ENCODE results near the gene PEAK1.

The PEAK1 gene

GRCh38 chr15:77144026-77144425 lies 275.9 kb downstream of the PEAK1 start:
- H3K9ac ChIP-seq = no peak overlapping the region
- no peak for TF ChIP-seq CTCF (conservative IDR thresholded peaks at IDR 0.05; ENCODE audit: low read depth, low read length)

GRCh38 chr15:77143616-77144015 lies 276.3 kb downstream of the PEAK1 start:
- no peak overlapping the region for H3K27ac ChIP-seq
- H3K27me3 ChIP-seq (ENCODE audit: insufficient read depth, low read depth) = no peaks in the 10 kb centered on the region
- H3K4me1 ChIP-seq (ENCODE audit: low read depth, poor library complexity, severe bottlenecking) = no peaks in the 10 kb centered on the region
- H3K4me3 ChIP-seq (IDR thresholded peaks at IDR 0.05; ENCODE audit: insufficient read depth, low read depth, low read length) = no peak overlapping the region
- TF ChIP-seq CTCF (conservative IDR thresholded peaks at IDR 0.05; ENCODE audit: low read depth, low read length) = no peak
- H3K4me2 ChIP-seq = no peak overlapping the region
- no peaks in the 10 kb centered on the region for H4K20me1 ChIP-seq (ENCODE audit: insufficient read depth)
- no peak overlapping the region for H2AFZ ChIP-seq (ENCODE audit: low read depth)
- H3K36me3 ChIP-seq (ENCODE audit: insufficient read depth) = no peaks in the 10 kb centered on the region
- H3K79me2 ChIP-seq (ENCODE audit: insufficient read depth, low read depth) = no peaks in the 10 kb centered on the region
- no peak overlapping the region for H3K9ac ChIP-seq

More at GRCh38 chr15:77144026-77144425, 275.9 kb downstream of the PEAK1 start:
- Histone ChIP-seq H4K20me1 (ENCODE audit: insufficient read depth) (no peaks in the 10 kb centered on the region), H3K4me1 (ENCODE audit: low read depth, poor library complexity, severe bottlenecking) (no peaks in the 10 kb centered on the region), H3K4me3 (IDR thresholded peaks at IDR 0.05; ENCODE audit: insufficient read depth, low read depth, low read length) (no peak overlapping the region), H3K27me3 (ENCODE audit: insufficient read depth, low read depth) (no peaks in the 10 kb centered on the region), H3K79me2 (ENCODE audit: insufficient read depth, low read depth) (no peaks in the 10 kb centered on the region), H3K36me3 (ENCODE audit: insufficient read depth) (no peaks in the 10 kb centered on the region), H2AFZ (ENCODE audit: low read depth) (no peak overlapping the region), H3K4me2 (no peak overlapping the region), H3K27ac (no peak overlapping the region)

- no peak overlapping the region for H3K4me2 ChIP-seq
- H3K36me3 ChIP-seq (ENCODE audit: insufficient read depth) = no peaks in the 10 kb centered on the region
- no peak overlapping the region for H3K4me3 ChIP-seq (IDR thresholded peaks at IDR 0.05; ENCODE audit: insufficient read depth, low read depth, low read length)
- no peaks in the 10 kb centered on the region for H3K27me3 ChIP-seq (ENCODE audit: insufficient read depth, low read depth)
- H3K4me1 ChIP-seq (ENCODE audit: low read depth, poor library complexity, severe bottlenecking) = no peaks in the 10 kb centered on the region
- no peak overlapping the region for H3K27ac ChIP-seq
- no peaks in the 10 kb centered on the region for H4K20me1 ChIP-seq (ENCODE audit: insufficient read depth)
- no peak overlapping the region for H2AFZ ChIP-seq (ENCODE audit: low read depth)
- no peak for TF ChIP-seq CTCF (conservative IDR thresholded peaks at IDR 0.05; ENCODE audit: low read depth, low read length)
- no peaks in the 10 kb centered on the region for H3K79me2 ChIP-seq (ENCODE audit: insufficient read depth, low read depth)
- no peak overlapping the region for H3K9ac ChIP-seq
Observed at GRCh38 chr15:77143191-77143590, 276.7 kb downstream of the PEAK1 start.

- Histone ChIP-seq H3K4me1 (ENCODE audit: low read depth, poor library complexity, severe bottlenecking) (no peaks in the 10 kb centered on the region), H3K27ac (no peak overlapping the region), H3K9ac (no peak overlapping the region), H2AFZ (ENCODE audit: low read depth) (no peak overlapping the region), H3K27me3 (ENCODE audit: insufficient read depth, low read depth) (no peaks in the 10 kb centered on the region), H3K36me3 (ENCODE audit: insufficient read depth) (no peaks in the 10 kb centered on the region), H3K79me2 (ENCODE audit: insufficient read depth, low read depth) (no peaks in the 10 kb centered on the region), H3K4me3 (IDR thresholded peaks at IDR 0.05; ENCODE audit: insufficient read depth, low read depth, low read length) (no peak overlapping the region), H3K4me2 (no peak overlapping the region), H4K20me1 (ENCODE audit: insufficient read depth) (no peaks in the 10 kb centered on the region)
- TF ChIP-seq CTCF (conservative IDR thresholded peaks at IDR 0.05; ENCODE audit: low read depth, low read length) = no peak
Observed at GRCh38 chr15:77140220-77140619, 279.7 kb downstream of the PEAK1 start.

Measured in KMS-11 (cell line).